ENCODE results near the gene PPARGC1A. TPM values are rescaled to one million over a fixed set of nuclear protein-coding genes. Genes with fewer than 3 reads are reported as not detected.

PPARGC1A gene
- 0.52 TPM for total RNA-seq

DNA sequence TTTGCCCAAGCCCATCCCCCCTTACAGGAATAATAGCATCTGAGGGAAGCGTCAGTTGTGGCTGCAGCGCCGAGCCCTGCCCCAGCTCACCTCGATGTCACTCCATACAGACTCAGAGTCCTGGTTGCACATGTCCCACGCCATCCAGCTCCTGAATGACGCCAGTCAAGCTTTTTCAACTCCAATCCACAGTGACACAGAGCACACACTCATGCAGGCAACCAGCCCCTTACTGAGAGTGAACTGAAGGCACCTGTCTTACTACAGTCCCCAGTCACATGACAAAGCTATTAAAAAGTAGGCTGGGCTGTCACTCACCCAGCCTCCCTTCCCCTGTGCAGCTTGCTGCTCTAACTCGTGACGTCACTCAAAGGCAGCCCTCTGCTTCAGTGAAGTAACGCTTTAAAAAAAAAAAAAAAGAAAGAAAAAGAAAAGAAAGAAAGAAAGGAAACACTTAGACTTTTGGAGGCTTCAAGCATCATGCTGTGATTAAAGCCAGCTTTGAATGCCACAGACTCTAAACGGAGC lies at the start of gene PPARGC1A:
TSS of gene PPARGC1A (minus strand) at position 234 of the 528 bp plus-strand sequence. CDS start at position 144, 90 bp downstream.
- Histone ChIP-seq H3K4me3 (ENCODE audit: low read length) (no peak within 1 kb of the TSS), H3K4me1 (ENCODE audit: insufficient read depth, low read length) (no peaks in the 10 kb centered on the region), H3K27me3 (ENCODE audit: insufficient read depth, low read length) (peaks cover 2% of the 10 kb centered on the region), H3K9me3 (ENCODE audit: low read depth, low read length) (no peaks in the 10 kb centered on the region)

GRCh38 chr4:23938796-23939195 lies 48.9 kb upstream of the PPARGC1A start:
- no peaks in the 10 kb centered on the region for H3K9me3 ChIP-seq (ENCODE audit: low read depth, low read length)
- H3K4me3 ChIP-seq (ENCODE audit: low read length), result no peak overlapping the region
- no peaks in the 10 kb centered on the region for H3K27me3 ChIP-seq (ENCODE audit: insufficient read depth, low read length)
- no peaks in the 10 kb centered on the region for H3K4me1 ChIP-seq (ENCODE audit: insufficient read depth, low read length)

DNA sequence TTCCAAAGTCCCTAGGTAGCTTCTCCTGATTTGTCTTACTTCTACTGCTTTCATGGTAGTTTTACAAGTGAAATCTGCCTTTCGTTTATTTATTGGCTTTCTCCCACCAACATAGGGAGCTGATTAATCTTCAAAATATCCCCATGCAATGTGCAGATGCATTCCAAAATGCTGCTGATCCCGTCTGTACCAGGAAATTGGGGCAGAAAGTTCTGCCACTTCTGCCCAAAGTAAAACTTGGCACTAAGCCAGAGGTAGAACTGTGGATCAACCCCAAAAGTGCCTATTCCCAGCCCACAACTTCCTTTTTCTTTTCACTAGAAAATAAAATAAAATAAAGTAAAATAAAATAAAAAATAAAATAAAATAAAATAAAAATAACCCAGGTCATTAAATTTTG lies 47.3 kb upstream of the PPARGC1A start:
- Histone ChIP-seq H3K9me3 (ENCODE audit: low read depth, low read length) (no peaks in the 10 kb centered on the region), H3K4me1 (ENCODE audit: insufficient read depth, low read length) (no peaks in the 10 kb centered on the region), H3K4me3 (ENCODE audit: low read length) (no peak overlapping the region), H3K27me3 (ENCODE audit: insufficient read depth, low read length) (no peaks in the 10 kb centered on the region)

GRCh38 chr4:23934915-23935314 lies 45.1 kb upstream of the PPARGC1A start:
- no peaks in the 10 kb centered on the region for H3K9me3 ChIP-seq (ENCODE audit: low read depth, low read length)
- no peaks in the 10 kb centered on the region for H3K27me3 ChIP-seq (ENCODE audit: insufficient read depth, low read length)
- H3K4me1 ChIP-seq (ENCODE audit: insufficient read depth, low read length), result no peaks in the 10 kb centered on the region
- no peak overlapping the region for H3K4me3 ChIP-seq (ENCODE audit: low read length)

DNA sequence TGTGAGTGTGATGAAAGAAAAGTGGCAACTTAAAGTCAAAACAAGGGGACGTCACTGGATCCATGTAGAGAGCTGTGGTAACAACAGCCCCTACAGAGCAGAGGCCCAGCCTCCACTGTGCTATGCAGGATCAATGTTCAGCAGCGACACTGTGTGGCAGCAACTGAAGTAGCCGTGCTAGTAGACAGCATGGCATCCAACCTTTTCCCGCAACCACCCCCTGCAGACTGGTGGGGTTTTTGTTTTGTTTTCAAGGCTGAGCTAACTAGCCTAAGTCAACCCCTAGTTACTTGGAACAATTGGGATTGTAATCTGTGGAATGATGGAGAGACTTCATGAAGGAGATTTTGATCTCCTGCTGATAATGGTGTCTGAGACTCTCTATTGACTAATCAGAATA lies 44.4 kb upstream of the PPARGC1A start:
- Histone ChIP-seq H3K9me3 (ENCODE audit: low read depth, low read length) (no peaks in the 10 kb centered on the region), H3K4me1 (ENCODE audit: insufficient read depth, low read length) (no peaks in the 10 kb centered on the region), H3K27me3 (ENCODE audit: insufficient read depth, low read length) (no peaks in the 10 kb centered on the region), H3K4me3 (ENCODE audit: low read length) (no peak overlapping the region)

- Histone ChIP-seq H3K27me3 (ENCODE audit: insufficient read depth, low read length) (no peaks in the 10 kb centered on the region), H3K4me3 (ENCODE audit: low read length) (no peak overlapping the region), H3K9me3 (ENCODE audit: low read depth, low read length) (no peaks in the 10 kb centered on the region), H3K4me1 (ENCODE audit: insufficient read depth, low read length) (no peaks in the 10 kb centered on the region)
These were observed 43.1 kb upstream of the PPARGC1A start for GRCh38 chr4:23932901-23933308.

GRCh38 chr4:23932186-23932585 lies 42.3 kb upstream of the PPARGC1A start:
- no peaks in the 10 kb centered on the region for H3K9me3 ChIP-seq (ENCODE audit: low read depth, low read length)
- no peaks in the 10 kb centered on the region for H3K27me3 ChIP-seq (ENCODE audit: insufficient read depth, low read length)
- H3K4me1 ChIP-seq (ENCODE audit: insufficient read depth, low read length), result no peaks in the 10 kb centered on the region
- no peak overlapping the region for H3K4me3 ChIP-seq (ENCODE audit: low read length)

DNA sequence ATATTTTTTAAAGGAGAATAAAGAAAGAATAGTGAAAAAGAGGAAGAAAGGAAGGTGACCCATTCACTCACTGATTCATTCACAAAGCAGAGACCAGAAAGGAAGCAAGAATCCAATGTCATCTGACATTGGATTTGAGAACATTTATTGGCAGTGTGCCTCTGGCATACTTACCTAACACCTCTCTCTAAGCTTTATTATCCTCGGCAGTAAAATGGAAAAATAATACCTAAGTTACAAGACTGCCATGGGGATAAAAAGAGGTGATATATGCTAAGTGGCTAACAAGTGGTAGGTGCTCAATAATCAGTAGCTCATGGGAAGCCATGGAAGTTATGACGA lies 41.6 kb upstream of the PPARGC1A start:
- H3K27me3 ChIP-seq (ENCODE audit: insufficient read depth, low read length), result no peaks in the 10 kb centered on the region
- no peaks in the 10 kb centered on the region for H3K9me3 ChIP-seq (ENCODE audit: low read depth, low read length)
- H3K4me3 ChIP-seq (ENCODE audit: low read length), result no peak overlapping the region
- no peaks in the 10 kb centered on the region for H3K4me1 ChIP-seq (ENCODE audit: insufficient read depth, low read length)

- no peaks in the 10 kb centered on the region for H3K4me1 ChIP-seq (ENCODE audit: insufficient read depth, low read length)
- no peaks in the 10 kb centered on the region for H3K27me3 ChIP-seq (ENCODE audit: insufficient read depth, low read length)
- no peak overlapping the region for H3K4me3 ChIP-seq (ENCODE audit: low read length)
- no peaks in the 10 kb centered on the region for H3K9me3 ChIP-seq (ENCODE audit: low read depth, low read length)
These were observed 41.1 kb upstream of the PPARGC1A start for GRCh38 chr4:23930750-23931488.

- Histone ChIP-seq H3K9me3 (ENCODE audit: low read depth, low read length) (no peaks in the 10 kb centered on the region), H3K4me1 (ENCODE audit: insufficient read depth, low read length) (no peaks in the 10 kb centered on the region), H3K4me3 (ENCODE audit: low read length) (no peak overlapping the region), H3K27me3 (ENCODE audit: insufficient read depth, low read length) (no peaks in the 10 kb centered on the region)
These were observed 39.4 kb upstream of the PPARGC1A start for GRCh38 chr4:23929248-23929647.

GRCh38 chr4:23924556-23924955 lies 34.7 kb upstream of the PPARGC1A start:
- H3K27me3 ChIP-seq (ENCODE audit: insufficient read depth, low read length), result no peaks in the 10 kb centered on the region
- no peaks in the 10 kb centered on the region for H3K4me1 ChIP-seq (ENCODE audit: insufficient read depth, low read length)
- no peak overlapping the region for H3K4me3 ChIP-seq (ENCODE audit: low read length)
- H3K9me3 ChIP-seq (ENCODE audit: low read depth, low read length), result no peaks in the 10 kb centered on the region

GRCh38 chr4:23923840-23924239 lies 34.0 kb upstream of the PPARGC1A start:
- Histone ChIP-seq H3K9me3 (ENCODE audit: low read depth, low read length) (no peaks in the 10 kb centered on the region), H3K4me3 (ENCODE audit: low read length) (no peak overlapping the region), H3K27me3 (ENCODE audit: insufficient read depth, low read length) (no peaks in the 10 kb centered on the region), H3K4me1 (ENCODE audit: insufficient read depth, low read length) (no peaks in the 10 kb centered on the region)

GRCh38 chr4:23923141-23923540 lies 33.3 kb upstream of the PPARGC1A start:
- Histone ChIP-seq H3K4me3 (ENCODE audit: low read length) (no peak overlapping the region), H3K4me1 (ENCODE audit: insufficient read depth, low read length) (no peaks in the 10 kb centered on the region), H3K27me3 (ENCODE audit: insufficient read depth, low read length) (no peaks in the 10 kb centered on the region), H3K9me3 (ENCODE audit: low read depth, low read length) (no peaks in the 10 kb centered on the region)

DNA sequence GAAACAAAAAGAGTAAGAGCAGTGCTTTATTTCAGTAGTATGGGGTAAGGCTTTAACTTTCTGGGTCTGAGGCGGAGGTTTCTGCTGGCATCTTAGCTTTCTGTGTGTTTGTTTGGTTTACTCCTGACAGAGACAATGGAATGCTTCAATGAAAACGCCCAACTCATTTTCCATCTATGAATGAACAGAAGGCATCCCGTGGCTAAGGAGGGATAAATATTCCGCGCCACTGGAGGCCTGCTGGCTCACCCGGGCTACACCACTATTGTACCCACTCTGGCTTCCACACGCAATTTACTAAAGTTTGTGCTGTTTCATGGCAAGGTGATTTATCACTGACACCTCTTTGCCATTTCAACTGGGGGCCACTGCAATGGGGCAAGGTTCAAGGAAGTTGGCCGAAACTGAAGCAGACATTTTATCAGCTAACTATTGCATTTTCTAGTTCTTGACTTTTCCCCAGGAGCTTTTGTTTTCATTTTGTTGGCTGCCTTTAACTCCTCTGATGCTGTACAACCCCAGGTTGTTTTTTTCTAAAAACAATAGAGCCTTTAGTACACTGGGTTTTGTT lies 32.8 kb upstream of the PPARGC1A start:
- Histone ChIP-seq H3K4me3 (ENCODE audit: low read length) (no peak overlapping the region), H3K4me1 (ENCODE audit: insufficient read depth, low read length) (no peaks in the 10 kb centered on the region), H3K9me3 (ENCODE audit: low read depth, low read length) (no peaks in the 10 kb centered on the region)

GRCh38 chr4:23922013-23922412 lies 32.2 kb upstream of the PPARGC1A start:
- Histone ChIP-seq H3K4me1 (ENCODE audit: insufficient read depth, low read length) (no peaks in the 10 kb centered on the region), H3K27me3 (ENCODE audit: insufficient read depth, low read length) (no peaks in the 10 kb centered on the region), H3K4me3 (ENCODE audit: low read length) (no peak overlapping the region), H3K9me3 (ENCODE audit: low read depth, low read length) (no peaks in the 10 kb centered on the region)

More for the DNA sequence above, 32.8 kb upstream of the PPARGC1A start:
- no peaks in the 10 kb centered on the region for H3K27me3 ChIP-seq (ENCODE audit: insufficient read depth, low read length)

DNA sequence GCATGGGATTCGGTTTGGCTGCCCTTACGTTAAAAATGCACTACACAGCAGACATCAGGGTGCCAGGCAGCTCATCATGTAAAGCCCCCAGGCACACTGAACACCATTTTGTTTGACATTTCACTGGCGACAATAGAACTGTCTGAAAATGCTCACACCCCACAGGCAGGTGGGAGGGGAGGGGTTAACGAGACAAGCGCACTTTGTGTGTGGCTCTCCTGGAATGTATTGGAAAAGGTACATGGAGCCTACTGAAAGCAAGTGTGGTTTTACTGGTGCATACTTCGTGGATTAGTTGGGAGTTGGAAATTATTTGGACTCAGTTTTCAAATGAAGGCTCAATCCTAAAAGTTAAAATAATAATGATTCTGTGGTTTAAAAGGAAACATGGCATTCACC lies 31.6 kb upstream of the PPARGC1A start:
- Histone ChIP-seq H3K4me1 (ENCODE audit: insufficient read depth, low read length) (no peaks in the 10 kb centered on the region), H3K9me3 (ENCODE audit: low read depth, low read length) (no peaks in the 10 kb centered on the region), H3K4me3 (ENCODE audit: low read length) (no peak overlapping the region), H3K27me3 (ENCODE audit: insufficient read depth, low read length) (no peaks in the 10 kb centered on the region)

All from mononuclear cell (primary cell).